Stimulated activated CD4-positive, alpha-beta T cell treated with anti-CD3 and anti-CD28 coated beads, TNF-alpha, amount 100 ng/mL, for 24 hours (primary cell): Measurements from ENCODE around the gene PNMT.
"Not testable (repeated sequence)": the region's sequence is repeated elsewhere in the genome, so short reads cannot be mapped to it uniquely, and the experiment has no call there.

Experiments used
- DNase-seq, 3 experiments: peaks; one replicate each; pipeline ENCODE4 v3.0.0-alpha.2; 2020; ENCODE audit warnings: low read depth in 3 of 3

Gene PNMT

GRCh38 chr17:39709319-39709997, 41.2 kb downstream of the PNMT start:
- no peak for DNase-seq

- DNase-seq = no peak
Measured at GRCh38 chr17:39709998-39710964, 42.0 kb downstream of the PNMT start.

- DNase-seq = not testable (repeated sequence)
Measured at GRCh38 chr17:39711071-39711470, 42.8 kb downstream of the PNMT start.

GRCh38 chr17:39711851-39712250, 43.6 kb downstream of the PNMT start:
- DNase-seq = no peak

- no peak for DNase-seq
Measured at GRCh38 chr17:39714234-39714633, 46.0 kb downstream of the PNMT start.

GRCh38 chr17:39715375-39716072, 47.3 kb downstream of the PNMT start:
- DNase-seq = no peak

- DNase-seq = no peak
Measured at GRCh38 chr17:39716073-39716818, 48.0 kb downstream of the PNMT start.

- no peak for DNase-seq
Measured at GRCh38 chr17:39716879-39717536, 48.8 kb downstream of the PNMT start.

- DNase-seq = no peak
Measured at GRCh38 chr17:39717660-39718059, 49.4 kb downstream of the PNMT start.

- no peak for DNase-seq
Measured at GRCh38 chr17:39719563-39720355, 51.5 kb downstream of the PNMT start.
